Stimulated activated CD4-positive, alpha-beta T cell treated with anti-CD3 and anti-CD28 coated beads, Interleukin-2, amount 100 ng/mL, for 48 hours (primary cell): Measurements from ENCODE around the gene DNAJB4.
"Not testable (repeated sequence)": the region's sequence is repeated elsewhere in the genome, so short reads cannot be mapped to it uniquely, and the experiment has no call there.

Experiments used
- DNase-seq, 2 donors: peaks; one replicate each; pipeline ENCODE4 v3.0.0-alpha.2; 2020

DNAJB4 gene

GRCh38 chr1:78040484-78041089 is 35.8 kb downstream of the DNAJB4 start:
- DNase-seq, result no peak

- no peak for DNase-seq
These were observed 38.7 kb downstream of the DNAJB4 start for GRCh38 chr1:78043436-78043835.

- no peak for DNase-seq
These were observed 40.2 kb downstream of the DNAJB4 start for GRCh38 chr1:78044796-78045562.

- DNase-seq, result no peak
These were observed 40.8 kb downstream of the DNAJB4 start for GRCh38 chr1:78045563-78045925.

GRCh38 chr1:78045926-78046778 is 41.4 kb downstream of the DNAJB4 start, which contains the start of gene GIPC2:
Gene GIPC2 (plus strand): TSS chr1:78045966. CDS start chr1:78046095, 129 bp downstream.
- peak; percentile 22 to 29 for DNase-seq

- DNase-seq, result no peak
These were observed 42.4 kb downstream of the DNAJB4 start for GRCh38 chr1:78047106-78047505.

- DNase-seq, result no peak
These were observed 42.9 kb downstream of the DNAJB4 start for GRCh38 chr1:78047631-78048030.

GRCh38 chr1:78048446-78048845 is 43.7 kb downstream of the DNAJB4 start:
- no peak for DNase-seq

GRCh38 chr1:78049396-78049795 is 44.7 kb downstream of the DNAJB4 start:
- no peak for DNase-seq

GRCh38 chr1:78051005-78051404 is 46.3 kb downstream of the DNAJB4 start:
- no peak for DNase-seq

GRCh38 chr1:78052685-78053405 is 48.1 kb downstream of the DNAJB4 start:
- DNase-seq, result no peak

- no peak for DNase-seq
These were observed 48.8 kb downstream of the DNAJB4 start for GRCh38 chr1:78053498-78053897.

- DNase-seq, result no peak
These were observed 49.8 kb downstream of the DNAJB4 start for GRCh38 chr1:78054559-78054958.

GRCh38 chr1:78054972-78055371 is 50.2 kb downstream of the DNAJB4 start:
- DNase-seq, result no peak

- no peak for DNase-seq
These were observed 50.9 kb downstream of the DNAJB4 start for GRCh38 chr1:78055565-78056132.

GRCh38 chr1:78058670-78059069 is 53.9 kb downstream of the DNAJB4 start:
- no peak for DNase-seq

- DNase-seq, result no peak
These were observed 56.3 kb downstream of the DNAJB4 start for GRCh38 chr1:78060857-78061563.

GRCh38 chr1:78061825-78062523 is 57.2 kb downstream of the DNAJB4 start:
- no peak for DNase-seq

GRCh38 chr1:78064886-78065285 is 60.1 kb downstream of the DNAJB4 start:
- DNase-seq, result not testable (repeated sequence)
